Left hindlimb (tissue), 1 donor: ENCODE results near the gene ZSWIM8.

Experiments used
- DNase-seq: peaks from one replicate; pipeline ENCODE4 v3.0.0-alpha.2; 2018

ZSWIM8 gene

DNA sequence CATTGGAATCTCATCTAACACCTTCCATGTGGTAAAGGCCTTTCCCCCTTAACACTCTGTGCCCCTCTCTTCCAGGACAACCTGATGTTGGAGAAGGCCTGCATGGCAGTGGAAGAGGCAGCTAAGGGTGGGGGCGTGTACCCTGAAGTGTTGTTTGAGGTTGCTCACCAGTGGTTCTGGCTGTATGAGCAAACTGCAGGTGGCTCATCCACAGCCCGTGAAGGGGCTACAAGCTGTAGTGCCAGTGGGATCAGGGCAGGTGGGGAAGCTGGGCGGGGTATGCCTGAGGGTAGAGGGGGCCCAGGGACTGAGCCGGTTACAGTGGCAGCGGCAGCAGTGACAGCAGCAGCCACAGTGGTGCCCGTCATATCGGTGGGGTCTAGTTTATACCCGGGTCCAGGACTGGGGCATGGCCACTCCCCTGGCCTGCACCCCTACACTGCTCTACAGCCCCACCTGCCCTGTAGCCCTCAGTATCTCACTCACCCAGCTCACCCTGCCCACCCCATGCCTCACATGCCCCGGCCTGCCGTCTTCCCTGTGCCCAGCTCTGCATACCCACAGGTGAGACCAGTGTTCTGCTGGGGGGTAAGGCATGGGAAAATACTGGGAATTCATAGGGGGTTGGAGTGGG is 13.6 kb downstream of the ZSWIM8 start:
- DNase-seq: no peak

DNA sequence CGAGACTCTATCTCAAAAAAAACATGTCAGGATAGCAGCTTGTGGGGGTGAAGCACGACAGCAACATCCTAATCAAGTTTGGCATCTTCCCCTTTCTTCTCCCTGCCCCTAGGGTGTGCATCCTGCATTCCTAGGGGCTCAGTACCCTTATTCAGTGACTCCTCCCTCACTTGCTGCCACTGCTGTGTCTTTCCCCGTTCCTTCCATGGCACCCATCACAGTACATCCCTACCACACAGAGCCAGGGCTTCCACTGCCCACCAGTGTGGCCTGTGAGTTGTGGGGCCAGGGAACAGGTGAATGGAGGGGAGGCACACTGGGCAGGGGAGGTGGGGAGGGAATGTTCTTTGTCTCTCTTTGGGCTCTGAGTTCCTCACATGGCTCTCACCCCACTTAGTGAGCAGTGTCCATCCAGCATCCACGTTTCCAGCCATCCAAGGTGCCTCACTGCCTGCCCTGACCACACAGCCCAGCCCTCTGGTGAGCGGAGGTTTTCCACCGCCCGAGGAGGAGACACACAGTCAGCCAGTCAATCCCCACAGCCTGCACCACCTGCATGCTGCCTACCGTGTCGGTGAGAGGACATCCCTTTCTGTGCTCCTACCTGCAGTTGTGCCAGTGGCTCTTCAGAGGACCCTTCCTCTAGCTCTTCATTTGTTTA is 14.6 kb downstream of the ZSWIM8 start:
- no peak for DNase-seq

DNA sequence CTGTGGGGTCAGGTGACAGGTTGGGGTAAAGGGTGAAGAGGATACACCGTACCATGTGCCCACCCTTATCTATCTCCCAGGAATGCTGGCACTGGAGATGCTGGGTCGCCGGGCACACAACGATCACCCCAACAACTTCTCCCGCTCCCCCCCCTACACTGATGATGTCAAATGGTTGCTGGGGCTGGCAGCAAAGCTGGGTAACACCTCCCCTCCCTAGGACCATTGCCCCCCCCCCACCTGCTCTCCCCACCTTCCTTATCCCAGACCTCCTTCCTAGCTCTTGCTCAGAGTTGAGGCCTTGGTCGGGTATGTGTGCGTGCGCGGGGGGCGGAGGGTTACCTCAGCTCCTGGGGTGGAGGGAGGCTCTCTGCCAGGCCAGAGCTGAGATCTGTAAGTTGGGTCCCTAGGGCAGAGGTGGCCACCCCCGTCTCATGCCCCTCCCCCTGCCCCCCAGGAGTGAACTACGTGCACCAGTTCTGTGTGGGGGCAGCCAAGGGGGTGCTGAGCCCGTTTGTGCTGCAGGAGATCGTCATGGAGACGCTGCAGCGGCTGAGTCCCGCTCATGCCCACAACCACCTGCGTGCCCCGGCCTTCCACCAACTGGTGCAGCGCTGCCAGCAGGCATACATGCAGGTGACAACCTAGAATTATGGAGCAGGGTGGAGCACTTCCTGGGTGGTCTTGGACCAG is 15.3 kb downstream of the ZSWIM8 start:
- no peak for DNase-seq

DNA sequence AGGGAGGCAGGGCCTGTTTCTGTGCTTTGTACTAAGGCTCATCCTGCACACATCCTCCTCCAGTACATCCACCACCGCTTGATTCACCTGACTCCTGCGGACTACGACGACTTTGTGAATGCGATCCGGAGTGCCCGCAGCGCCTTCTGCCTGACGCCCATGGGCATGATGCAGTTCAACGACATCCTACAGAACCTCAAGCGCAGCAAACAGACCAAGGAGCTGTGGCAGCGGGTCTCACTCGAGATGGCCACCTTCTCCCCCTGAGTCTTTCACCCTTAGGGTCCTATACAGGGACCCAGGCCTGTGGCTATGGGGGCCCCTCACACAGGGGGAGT is 15.8 kb downstream of the ZSWIM8 start:
- DNase-seq: no peak

DNA sequence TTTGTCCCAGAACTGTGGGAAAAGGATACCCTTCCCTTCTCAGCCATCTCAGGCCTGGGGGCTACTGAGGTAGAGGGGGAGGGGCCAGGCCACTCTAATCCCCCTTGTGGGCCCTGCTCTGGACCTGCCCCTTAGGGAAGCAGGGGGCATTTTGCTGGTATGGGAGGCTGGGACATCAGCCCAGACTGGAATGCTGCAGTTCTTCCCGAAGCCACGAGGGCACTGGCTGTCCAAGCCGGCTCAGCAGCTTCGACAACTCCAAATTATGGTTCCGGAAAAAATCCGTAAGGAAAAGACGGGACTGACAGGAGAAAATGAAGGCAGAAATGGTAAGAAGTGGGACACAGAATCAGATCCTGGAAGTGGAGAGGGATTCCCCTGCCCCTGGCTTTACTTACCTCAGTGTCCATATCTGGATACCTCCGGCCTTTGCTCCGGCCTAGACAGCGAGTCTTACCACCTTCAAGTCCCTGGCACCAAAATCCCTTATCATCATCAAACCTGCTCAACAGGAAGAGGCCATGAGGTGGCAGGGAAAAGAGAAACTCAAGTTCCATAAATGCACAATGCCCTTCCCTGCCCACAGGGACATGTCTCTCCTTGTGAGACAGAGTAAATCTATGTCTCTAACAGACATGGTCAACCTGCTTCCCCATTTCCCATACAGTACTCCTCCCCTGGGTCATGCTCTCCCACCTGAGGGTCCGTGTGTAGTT is 17.0 kb downstream of the ZSWIM8 start:
- no peak for DNase-seq

DNA sequence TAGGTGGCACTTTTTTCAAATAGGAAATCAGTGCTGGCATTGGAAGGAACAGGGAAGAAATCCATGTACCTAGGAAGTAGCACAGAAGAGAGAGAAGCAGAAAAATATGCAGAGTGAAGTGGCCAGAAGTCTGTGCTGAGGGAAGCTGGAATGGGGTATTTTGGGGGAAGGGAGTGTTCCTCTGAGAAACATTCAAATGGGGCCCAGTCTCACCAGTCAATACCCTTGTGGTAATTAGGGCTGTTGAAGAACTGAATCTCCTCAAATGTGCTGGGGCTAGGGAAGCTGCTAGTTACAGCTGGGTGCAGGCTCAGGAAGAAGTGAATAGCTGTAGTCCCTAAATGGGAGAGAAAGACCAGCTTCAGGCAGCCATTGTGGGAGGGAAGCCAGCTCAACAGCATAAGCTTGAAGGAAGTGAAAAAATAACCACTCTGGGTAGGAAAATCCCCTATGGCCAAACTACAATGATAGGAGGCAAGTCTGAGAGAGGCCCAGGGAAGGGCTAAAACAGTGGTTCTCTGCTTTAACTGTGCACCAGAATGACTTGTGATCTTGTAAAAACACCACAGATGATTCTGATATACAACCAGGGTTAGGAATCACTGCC is 18.4 kb downstream of the ZSWIM8 start:
- DNase-seq: no peak

DNA sequence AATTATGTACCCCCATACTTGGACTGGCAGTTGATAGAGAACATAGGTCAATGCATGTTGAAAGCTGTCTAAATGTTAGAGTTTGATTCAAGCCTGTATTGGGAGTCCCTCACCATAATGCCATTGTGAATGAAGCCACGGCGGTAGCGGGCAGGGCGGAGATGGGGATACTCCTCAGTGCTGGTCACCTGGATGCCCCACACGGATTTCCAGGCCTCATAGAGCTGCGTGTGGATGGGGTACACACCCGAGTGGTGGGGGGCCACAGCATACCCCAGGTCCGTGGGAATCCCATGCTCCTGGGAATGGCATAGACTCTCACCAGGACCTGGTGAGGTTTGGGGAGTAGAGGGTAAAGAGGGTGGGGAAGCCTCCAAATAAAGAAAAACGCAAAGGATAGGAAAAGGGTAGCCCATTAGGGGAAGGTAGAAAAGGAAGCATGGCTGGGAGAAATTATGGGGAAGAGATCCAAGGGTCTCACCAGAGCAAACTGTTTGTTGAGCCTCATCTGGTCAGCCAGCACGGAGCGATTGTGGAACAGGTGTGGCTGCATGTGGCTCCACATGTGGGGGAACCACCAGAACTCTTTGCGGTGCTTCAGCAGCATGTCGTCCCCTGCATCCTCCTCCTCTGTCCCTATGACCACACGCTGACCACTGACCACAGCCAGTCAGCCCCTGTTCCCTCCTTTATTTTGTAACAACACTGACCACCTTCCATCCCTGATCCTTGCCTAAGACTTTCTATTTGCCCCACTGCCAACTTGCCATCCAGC is 21.0 kb downstream of the ZSWIM8 start:
- no peak for DNase-seq

DNA sequence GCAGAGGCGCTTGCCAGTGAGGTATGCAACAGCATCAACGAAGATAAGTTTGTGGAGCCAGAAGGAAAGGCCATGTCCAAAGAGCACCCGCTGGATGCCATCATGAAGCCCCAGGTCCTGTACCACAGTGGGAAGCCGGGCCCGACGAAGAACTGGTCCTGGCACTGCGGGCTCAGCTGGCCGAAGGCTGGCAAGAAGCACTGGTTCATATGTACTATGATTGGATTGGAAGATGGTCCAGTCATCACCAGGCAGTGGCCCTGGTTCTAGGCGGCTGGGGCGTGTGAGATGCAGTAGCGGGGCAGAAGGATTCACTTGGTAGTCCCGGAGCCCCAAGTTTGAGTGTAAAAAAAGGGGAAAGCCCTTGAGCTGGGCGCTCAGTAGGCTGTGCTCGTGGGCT is 22.1 kb downstream of the ZSWIM8 start:
- DNase-seq: no peak

DNA sequence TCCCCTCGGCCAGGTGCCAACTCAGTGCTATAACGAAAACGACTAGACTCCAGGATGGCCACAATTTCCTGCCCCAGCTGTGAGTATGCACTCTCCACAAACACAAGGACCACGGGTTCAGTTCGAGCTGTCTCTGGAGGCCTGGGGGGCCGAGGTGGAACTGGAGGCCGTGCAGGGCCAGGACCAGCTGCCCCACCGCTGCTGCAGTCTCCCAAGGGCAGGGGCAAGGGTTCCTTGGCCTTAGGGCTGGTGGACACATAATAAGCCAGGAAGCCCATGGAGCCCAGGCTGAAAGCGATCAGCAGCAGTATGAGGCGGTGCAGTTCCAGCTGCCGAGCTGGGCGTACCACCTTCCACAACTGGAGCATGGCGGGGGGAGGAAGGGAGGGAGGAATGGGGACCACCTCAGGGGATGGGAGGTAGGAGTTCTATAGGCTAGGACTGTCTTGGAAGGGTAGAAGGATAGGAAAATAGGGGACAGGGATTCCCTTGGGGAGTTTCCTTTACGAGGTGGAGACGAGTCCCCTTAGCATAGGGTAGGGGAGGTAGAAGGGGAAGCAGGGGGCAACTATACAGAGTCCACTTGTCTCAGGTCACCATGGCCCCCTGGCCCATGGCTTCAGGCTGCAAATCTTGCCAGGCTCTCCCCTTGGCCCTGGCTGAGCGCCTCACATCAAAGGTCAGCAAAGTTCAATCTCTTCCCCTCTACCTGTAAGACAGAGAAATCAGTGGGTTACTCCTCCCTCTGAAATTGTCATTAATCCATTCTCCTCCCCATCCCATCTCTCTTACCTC is 22.8 kb downstream of the ZSWIM8 start:
- no peak for DNase-seq

DNA sequence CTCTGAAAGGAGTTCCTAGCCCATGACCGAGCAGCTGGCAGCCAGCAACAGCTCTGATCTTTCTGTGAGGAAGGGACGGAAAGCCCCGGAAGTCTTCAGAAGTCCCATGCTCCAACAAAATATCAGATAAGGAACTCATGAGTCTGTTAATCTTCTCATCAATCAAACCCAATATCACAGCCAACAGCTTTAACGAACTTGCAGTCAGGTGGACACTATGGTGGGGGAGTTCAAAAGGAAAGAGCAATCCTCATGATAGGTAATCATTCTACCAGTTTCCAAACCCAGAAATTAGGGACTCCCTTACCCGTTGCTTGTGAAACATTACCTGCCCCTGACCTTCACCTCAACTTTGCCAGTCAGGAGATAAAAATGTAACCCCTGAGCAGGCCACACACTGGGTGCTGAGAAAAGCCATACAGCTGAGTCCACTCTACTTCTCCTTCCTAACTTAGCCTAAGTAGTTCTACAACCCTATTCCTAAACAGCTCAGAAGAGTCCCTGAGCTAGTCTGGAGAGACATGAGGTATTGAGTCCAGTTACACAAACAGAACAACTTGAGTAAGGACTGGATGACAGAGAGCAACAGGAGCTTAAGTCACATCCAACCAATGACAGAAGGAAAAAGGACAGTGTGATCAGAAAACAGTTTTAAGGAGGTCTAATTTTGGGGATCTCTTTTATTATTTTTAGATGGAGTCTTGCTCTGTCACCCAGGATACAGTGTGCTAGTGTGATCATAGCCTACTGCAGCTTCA is 23.8 kb downstream of the ZSWIM8 start:
- DNase-seq: no peak

DNA sequence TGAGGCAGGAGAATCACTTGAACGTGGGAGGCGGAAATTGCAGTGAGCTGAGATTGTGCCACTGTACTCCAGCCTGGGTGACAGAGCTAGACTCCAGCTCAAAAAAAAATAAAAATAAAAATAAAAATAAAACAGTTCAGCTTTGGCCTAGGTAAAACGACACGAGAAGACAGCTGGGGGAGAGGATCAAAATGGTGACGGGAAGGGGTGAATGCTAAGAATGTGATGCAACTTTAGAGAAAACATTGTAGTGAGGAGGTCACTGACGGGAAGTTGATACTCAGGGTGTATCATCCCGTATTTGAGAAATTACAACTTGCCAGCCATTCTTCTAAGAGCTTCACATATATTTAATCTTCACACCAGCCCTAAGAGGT is 24.9 kb downstream of the ZSWIM8 start:
- no peak for DNase-seq

DNA sequence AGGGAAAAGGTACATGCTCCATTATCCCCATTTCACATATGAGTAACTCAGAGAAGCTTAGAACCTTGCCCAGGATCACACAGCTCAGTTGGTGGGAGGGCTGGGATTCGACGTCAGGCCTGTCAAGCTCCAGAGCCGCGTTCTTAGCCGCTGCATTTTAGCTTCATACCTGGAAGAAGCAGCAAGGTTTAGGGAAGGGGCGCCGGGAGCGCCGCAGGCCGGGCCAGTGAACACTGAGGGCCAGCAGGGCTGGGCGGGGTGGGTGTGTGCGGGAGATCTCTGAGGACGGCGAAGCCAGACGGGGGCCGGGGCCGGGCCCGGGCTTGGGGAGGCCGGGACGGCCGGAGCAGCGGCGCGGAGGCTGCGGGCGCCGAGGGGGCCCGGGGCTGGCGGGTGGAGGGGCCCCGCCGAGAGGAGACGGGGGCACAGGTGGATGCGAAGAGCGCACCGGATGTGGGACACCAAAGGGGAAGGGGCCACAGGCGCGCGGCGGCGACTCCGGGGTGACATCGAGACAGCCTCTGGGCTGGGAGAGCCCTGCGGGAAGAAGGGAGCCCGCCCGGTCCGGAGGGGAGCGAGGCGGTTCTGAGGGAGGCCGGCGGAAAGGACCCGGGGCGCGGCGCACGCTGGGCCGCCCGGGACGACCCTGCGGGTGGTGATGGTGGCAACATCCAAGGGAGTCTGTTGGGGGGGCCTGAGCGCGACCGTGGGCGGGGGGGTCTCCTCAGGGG is 25.5 kb downstream of the ZSWIM8 start:
- DNase-seq: no peak

DNA sequence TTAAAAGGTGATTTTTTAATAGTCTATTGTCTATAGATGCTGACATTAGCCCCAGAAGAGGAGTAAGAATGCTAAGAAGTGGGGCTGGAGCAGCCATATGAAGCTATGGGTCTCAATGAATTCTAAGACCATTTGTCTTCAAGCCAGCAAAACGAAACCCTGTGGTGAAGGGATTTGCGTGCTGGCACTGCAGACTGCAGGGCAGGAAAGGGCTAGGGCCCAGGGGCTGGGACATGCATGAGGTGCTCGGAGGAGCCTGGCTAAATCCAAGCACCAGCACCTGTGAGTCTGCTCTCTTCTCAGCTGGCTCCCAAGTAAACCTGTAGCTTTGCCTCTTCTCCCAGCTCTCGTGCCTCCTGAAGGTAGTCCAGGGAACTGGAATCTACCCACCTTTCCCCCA is 27.3 kb downstream of the ZSWIM8 start:
- no peak for DNase-seq

DNA sequence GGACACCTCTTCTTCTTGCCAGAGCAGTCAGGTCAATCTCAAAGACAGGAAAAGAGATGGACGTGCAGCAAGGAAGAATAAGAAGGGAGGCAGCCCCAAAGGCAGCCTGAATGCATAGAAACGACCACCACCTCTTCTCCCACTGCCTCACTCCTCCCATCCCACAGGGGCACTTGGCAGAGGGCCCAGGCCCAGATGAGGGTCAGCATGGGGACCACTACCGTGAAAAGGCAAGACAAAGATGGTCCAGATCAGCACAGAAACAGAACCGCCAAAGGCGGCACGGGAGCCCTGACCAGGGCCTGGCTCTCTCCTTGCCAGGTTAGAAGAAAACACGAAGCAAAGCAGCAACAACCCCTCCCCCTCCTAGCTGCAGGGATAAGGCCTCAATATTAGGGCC is 27.9 kb downstream of the ZSWIM8 start:
- DNase-seq: no peak

DNA sequence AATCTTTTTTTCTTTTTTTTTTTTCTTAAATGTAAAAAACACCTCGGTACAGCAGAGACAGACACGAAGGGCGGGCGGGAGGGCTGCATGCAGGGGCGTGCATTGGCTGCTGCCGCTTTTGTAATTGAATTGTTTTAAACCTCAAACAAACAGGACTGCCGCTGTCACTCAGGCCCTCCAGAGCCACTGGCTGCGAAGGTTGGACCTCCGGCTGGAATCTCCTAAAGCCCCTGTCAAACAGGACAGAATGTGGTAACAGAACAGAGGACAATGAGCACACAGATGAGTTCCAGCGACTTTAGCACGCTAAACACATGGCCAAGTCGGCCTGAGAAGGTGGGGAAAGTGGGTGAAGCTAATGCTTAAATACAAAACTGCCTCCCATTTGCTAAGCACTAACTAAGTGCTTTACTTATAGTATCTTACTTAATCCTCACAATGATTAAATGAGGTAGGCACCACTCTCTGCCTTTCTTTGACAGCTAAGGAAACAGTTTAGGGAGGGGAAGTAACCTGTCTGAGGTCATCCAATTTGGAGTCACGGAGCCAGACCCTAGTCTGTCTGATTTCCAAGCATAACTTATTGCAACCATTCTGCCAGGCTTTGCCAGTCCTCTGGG is 29.0 kb downstream of the ZSWIM8 start:
- no peak for DNase-seq

DNA sequence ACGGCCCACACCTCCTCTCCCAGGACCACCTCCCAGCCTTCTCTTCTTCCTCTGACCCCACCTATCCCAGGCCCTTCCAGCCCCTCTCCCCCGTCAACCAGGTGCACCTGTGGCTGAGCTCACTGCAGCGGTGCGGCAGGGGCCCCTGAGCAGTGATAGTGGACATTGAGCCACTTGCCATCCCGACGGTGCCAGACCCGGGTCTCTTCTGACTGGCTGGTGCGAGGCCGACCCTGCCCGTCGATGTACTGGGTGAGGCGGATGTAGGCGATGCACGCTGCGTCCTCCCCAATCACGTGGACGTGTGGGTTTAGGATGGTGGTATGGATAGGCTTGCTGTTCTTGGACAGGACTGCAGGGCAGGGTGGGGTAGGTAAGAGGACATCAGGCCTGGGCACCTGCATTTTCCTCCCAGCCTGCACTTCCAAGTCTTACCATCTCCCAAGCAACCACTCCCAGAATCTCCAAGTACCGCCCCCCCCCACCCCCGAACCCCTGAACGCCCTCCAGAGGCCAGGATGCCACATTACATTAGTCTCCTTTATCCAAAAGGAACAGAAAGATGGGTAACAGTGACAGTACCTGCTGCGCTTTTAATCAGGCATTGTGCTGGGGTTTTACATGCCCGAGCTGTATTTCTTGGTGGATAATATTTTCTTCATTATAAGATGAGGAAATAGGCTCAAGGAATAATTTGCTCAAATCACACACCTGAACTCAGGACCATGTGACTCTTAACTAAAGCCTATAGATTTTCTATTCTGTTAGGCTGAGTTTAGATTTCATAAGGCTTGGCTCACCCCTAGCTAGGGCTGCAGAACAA is 29.7 kb downstream of the ZSWIM8 start:
- no peak for DNase-seq

DNA sequence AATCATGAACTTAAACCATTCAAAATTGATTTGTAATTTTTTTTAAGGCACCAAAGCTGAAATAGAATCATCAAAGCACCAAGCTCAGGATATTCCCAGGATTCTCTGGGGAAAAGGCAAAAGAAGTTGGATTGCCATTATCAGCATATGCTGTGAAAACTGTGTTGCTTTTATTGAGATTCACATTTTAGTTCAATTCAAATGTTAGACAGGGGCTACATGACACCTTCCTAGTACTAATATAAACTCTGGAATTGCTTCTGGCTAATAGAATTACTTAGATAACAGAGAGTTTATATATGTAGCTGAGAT is 30.3 kb downstream of the ZSWIM8 start:
- DNase-seq: no peak

DNA sequence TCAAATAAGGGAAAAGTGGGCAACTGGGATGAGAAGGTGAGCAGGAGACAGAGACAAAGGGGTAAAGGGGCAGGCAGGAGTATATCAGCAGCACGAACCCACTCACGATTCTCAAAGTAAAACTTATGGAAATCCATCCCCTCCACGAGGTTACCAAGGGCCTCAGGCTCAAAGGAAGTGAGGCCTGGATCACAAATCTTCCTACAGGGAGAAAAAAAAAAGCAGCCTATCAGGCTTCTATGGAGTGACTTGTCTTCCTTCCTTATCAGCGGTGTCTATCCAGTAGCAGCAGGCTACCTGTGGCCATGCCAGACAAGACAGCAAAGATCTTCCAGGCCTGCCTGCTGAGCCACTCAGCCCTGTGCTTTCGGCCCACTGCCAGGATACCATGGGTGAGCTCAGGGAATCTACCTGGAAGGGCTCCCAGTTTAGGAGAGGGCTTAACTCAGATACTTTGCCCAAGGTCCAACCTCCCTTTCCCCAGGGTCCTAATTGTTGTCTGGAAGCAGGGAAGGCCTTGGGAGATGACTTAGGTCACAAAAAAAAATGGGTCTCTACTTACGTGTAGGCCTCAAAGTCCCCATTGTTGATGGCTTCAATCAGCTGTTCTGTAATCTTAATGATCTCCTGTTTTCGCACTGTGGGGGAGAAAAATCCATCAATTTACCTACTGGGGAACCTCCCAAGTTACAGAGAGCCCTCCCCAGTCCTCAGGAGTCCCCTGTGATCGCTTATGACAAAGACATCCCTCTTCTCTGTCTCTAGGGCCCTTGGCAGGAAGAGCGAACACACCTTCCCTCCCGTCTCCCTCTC is 31.7 kb downstream of the ZSWIM8 start:
- no peak for DNase-seq
